Choroid plexus epithelial cell (primary cell): ENCODE data around the gene CTTN.

Source experiments
- DNase-seq: peaks from one replicate; pipeline ENCODE4 v3.0.0-alpha.2; 2010; ENCODE audit warnings: low read depth
- H3K4me3 ChIP-seq: 2 replicates; pipeline ENCODE4 v1.5.1; 2011; ENCODE audit warnings: low read depth, mild to moderate bottlenecking, control low read depth, low read length, moderate library complexity
- TF ChIP-seq, protein P1 (sequence below): conservative IDR thresholded peaks from 2 replicates; pipeline ENCODE4 v1.5.1; 2011; ENCODE audit warnings: low read depth, mild to moderate bottlenecking, control low read depth, inconsistent platforms, low read length, moderate library complexity

Gene CTTN

DNA sequence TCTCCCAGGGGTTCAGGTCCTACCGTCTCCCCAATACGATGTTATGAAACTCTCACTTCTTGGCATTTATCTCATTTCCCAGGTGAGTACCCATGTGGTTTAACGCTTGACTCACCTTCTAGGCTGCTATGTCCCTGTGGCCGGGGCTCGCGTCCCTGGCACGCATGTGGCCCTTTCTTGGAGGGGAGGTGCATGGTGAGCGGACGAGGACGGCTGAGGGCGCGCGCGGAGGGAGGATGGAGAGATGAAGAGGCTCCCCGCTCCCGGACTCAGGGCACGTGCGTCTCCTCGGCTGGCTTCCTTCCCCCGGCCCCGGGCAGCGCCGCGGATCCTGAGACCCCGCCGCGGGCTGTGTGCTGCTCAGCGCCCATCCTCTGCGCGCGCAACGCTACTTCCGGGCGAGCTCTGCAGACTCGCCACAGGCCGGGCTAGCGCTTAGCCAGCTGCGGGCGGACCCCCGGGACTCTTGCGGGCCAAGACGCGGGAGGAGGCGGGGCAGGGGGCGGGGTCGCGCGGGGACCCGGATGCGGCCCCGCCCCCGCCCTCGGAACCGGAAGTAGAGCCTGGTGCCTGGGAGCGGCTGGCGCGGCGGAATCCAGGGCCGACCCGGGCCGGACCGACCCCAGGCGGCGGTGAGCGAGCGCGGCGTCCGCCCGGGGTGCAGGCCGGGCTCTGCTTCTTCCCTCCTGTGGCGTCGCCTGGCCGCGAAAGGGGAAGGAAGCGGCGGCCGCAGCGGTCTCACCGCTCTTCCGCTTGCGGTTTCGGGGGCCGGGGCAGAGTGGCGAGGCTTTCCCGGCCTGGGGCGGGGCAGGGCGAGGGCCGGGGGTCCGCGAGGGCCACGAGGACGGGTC, at the start of gene CTTN:
TSS of gene CTTN (plus strand) at position 547 of the 851 bp plus-strand sequence. CDS start 8,769 bp downstream, outside the sequence.
- DNase-seq, result peak; percentile 89
- TF ChIP-seq, protein P1, sequence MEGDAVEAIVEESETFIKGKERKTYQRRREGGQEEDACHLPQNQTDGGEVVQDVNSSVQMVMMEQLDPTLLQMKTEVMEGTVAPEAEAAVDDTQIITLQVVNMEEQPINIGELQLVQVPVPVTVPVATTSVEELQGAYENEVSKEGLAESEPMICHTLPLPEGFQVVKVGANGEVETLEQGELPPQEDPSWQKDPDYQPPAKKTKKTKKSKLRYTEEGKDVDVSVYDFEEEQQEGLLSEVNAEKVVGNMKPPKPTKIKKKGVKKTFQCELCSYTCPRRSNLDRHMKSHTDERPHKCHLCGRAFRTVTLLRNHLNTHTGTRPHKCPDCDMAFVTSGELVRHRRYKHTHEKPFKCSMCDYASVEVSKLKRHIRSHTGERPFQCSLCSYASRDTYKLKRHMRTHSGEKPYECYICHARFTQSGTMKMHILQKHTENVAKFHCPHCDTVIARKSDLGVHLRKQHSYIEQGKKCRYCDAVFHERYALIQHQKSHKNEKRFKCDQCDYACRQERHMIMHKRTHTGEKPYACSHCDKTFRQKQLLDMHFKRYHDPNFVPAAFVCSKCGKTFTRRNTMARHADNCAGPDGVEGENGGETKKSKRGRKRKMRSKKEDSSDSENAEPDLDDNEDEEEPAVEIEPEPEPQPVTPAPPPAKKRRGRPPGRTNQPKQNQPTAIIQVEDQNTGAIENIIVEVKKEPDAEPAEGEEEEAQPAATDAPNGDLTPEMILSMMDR, result no peak
- H3K4me3 ChIP-seq, result peak within 1 kb of the TSS; percentile 83

DNA sequence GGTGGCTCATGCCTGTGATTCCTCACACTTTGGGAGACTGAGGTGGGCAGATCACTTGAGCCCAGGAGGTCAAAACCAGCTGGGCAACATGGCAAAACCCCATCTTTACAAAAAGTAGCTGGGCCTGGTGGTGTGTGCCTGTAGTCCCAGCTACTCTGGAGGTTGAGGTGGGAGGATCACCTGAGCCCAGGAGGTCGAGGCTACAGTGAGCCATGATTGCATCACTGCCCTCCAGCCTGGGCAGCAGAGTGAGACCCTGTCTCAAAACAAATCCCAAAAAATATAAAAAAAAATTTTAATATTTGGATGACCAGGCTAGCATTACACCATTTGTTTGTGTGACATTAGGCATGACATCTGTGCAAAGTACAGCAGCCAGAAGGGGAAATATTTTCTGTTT, 49.7 kb upstream of the CTTN start:
- H3K4me3 ChIP-seq, result no peak overlapping the region
- TF ChIP-seq, protein P1, result no peak
- DNase-seq, result no peak

DNA sequence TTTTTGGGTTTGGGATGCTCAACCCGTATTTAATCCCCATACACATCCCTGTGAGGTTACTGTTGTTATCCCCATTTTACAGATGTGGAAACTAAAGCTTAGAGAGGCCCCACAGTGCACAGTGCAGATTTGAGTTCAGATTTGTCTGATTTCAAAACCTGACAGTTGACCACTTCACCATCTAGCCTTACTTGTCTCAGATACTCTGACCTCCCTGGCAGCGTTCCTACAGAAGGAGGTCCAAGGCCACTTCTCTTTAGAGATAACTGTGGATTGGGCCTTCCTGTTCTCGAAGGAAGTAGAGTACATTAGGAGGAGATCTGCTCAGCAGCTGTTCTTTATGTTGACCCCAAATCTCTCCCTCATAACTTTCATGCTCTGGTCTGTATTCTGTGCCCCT, 46.7 kb upstream of the CTTN start:
- H3K4me3 ChIP-seq, result no peak overlapping the region
- no peak for DNase-seq
- TF ChIP-seq, protein P1, result no peak

DNA sequence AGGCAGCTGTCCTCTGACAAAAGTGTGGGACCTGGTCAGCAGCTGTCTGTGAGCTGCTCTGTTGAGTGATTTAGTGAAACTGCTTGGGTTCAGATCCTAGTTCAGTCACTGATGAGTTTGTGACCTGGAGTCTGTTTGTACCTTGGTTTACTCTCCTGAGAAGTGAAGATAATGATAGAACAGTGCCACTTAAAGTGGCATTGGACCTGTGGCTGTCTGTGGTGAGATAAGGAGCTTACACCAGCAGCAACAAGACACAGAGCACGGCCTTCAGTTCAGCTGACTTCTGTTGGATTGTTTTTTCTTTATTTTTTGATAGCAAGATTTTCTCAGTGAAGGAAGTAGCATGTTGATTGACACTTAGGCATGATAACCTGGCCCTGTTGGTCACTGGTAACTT, 46.2 kb upstream of the CTTN start:
- TF ChIP-seq, protein P1, result no peak
- no peak overlapping the region for H3K4me3 ChIP-seq
- DNase-seq, result no peak

DNA sequence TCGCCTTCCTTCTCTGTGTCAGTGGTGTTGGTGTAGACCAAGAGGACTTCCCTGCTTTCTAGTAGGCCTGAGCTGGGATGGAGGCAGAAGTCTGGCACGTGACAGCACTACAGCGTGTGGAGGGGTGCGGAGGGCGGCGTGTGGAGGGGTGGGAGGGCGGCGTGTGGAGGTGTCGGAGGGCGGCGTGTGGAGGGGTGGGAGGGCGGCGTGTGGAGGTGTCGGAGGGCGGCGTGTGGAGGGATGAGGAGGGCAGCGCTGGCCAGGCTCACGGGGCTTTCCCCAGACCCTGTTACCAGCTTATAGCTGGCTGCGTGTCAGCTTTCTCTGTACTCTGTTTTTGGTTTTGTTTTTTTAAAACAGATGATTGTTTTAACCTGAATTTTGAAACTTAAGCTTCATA, 45.7 kb upstream of the CTTN start:
- H3K4me3 ChIP-seq, result no peak overlapping the region
- DNase-seq, result no peak

DNA sequence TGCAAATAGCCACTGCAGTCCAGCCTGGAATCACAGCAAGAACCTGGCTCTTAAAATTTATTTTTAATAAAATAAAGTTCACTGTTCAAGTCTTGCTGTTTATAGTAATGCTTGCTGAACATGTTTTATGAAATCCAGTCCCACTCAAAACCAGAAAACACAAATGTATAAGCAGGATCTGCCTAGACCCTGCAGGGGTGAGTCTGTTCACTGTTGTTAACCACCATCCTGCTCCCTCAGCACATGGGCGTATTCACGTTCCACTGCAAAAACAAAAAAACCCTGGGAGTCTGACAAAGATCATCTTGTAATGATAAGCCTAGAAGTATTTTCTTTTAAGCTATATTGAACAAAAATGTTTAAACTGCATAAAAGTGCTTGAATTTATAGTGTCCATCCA, 45.0 kb upstream of the CTTN start:
- H3K4me3 ChIP-seq, result no peak overlapping the region
- no peak for DNase-seq
- TF ChIP-seq, protein P1, result no peak

More for the DNA sequence above, 45.7 kb upstream of the CTTN start:
- TF ChIP-seq, protein P1, result no peak
